ENCODE results near the gene MGA. TPM values are rescaled to one million over a fixed set of nuclear protein-coding genes. Genes with fewer than 3 reads are reported as not detected.
A peak's percentile ranks its signal among the peaks of the same experiment; 100 is the strongest.

Gene MGA
- total RNA-seq, 1 donor from 2014 or later = 32.6 TPM

- Histone ChIP-seq H2AFZ (ENCODE audit: low read depth, low read length) (no peak overlapping the region), H3K79me2 (ENCODE audit: insufficient read depth, low read length) (no peaks in the 10 kb centered on the region), H3K4me3 (ENCODE audit: insufficient read depth, low read depth, low read length) (no peak overlapping the region), H3K4me1 (ENCODE audit: insufficient read depth, low read length) (peaks cover 9% of the 10 kb centered on the region), H3K4me2 (ENCODE audit: low read length) (no peak overlapping the region), H3K9me3 (ENCODE audit: insufficient read depth, low read depth, low read length) (peaks cover 3% of the 10 kb centered on the region), H3K27me3 (ENCODE audit: insufficient read depth, low read length) (no peaks in the 10 kb centered on the region), H3K27ac (ENCODE audit: low read depth, low read length) (no peak overlapping the region), H3K36me3 (ENCODE audit: insufficient read depth, low read length) (no peaks in the 10 kb centered on the region), H4K20me1 (ENCODE audit: insufficient read depth, low read length) (peaks cover 2% of the 10 kb centered on the region), H3K9ac (ENCODE audit: low read length) (no peak overlapping the region)
- DNase-seq (ENCODE audit: low read depth) (no peak), FAIRE-seq (no peak)
- no peak for TF ChIP-seq EZH2 (IDR thresholded peaks at IDR 0.05; ENCODE audit: insufficient read depth, low read length)
- no peak for TF ChIP-seq CTCF (IDR thresholded peaks at IDR 0.05; ENCODE audit: insufficient read depth, low read depth, low read length)
- Mint-ChIP-seq H3K27me3 (ENCODE audit: low read depth, unreplicated experiment) (no peaks in the 10 kb centered on the region), H3K4me3 (ENCODE audit: unreplicated experiment) (no peak overlapping the region), H3K36me3 (ENCODE audit: low read depth, unreplicated experiment) (peaks cover 3% of the 10 kb centered on the region), H3K9me3 (ENCODE audit: unreplicated experiment) (peaks cover 9% of the 10 kb centered on the region), H3K4me1 (ENCODE audit: low read depth, unreplicated experiment) (peaks cover 4% of the 10 kb centered on the region), H3K27ac (ENCODE audit: unreplicated experiment) (no peak overlapping the region)
Observed at GRCh38 chr15:41653760-41654159, 6.4 kb upstream of the MGA start.

GRCh38 chr15:41655716-41656115, 4.5 kb upstream of the MGA start:
- Histone ChIP-seq H3K27me3 (ENCODE audit: insufficient read depth, low read length) (no peaks in the 10 kb centered on the region), H2AFZ (ENCODE audit: low read depth, low read length) (no peak overlapping the region), H3K79me2 (ENCODE audit: insufficient read depth, low read length) (peaks cover under 1% of the 10 kb centered on the region), H3K4me3 (ENCODE audit: insufficient read depth, low read depth, low read length) (no peak overlapping the region), H3K36me3 (ENCODE audit: insufficient read depth, low read length) (no peaks in the 10 kb centered on the region), H4K20me1 (ENCODE audit: insufficient read depth, low read length) (no peaks in the 10 kb centered on the region), H3K4me1 (ENCODE audit: insufficient read depth, low read length) (peaks cover 17% of the 10 kb centered on the region), H3K9ac (ENCODE audit: low read length) (peak overlapping the region; percentile 40), H3K9me3 (ENCODE audit: insufficient read depth, low read depth, low read length) (peaks cover 2% of the 10 kb centered on the region), H3K27ac (ENCODE audit: low read depth, low read length) (peak overlapping the region; percentile 66), H3K4me2 (ENCODE audit: low read length) (peak overlapping the region; percentile 73)
- Mint-ChIP-seq H3K27me3 (ENCODE audit: low read depth, unreplicated experiment) (no peaks in the 10 kb centered on the region), H3K9me3 (ENCODE audit: unreplicated experiment) (peaks cover 6% of the 10 kb centered on the region), H3K4me1 (ENCODE audit: low read depth, unreplicated experiment) (peaks cover 4% of the 10 kb centered on the region), H3K4me3 (ENCODE audit: unreplicated experiment) (no peak overlapping the region), H3K36me3 (ENCODE audit: low read depth, unreplicated experiment) (peaks cover 3% of the 10 kb centered on the region), H3K27ac (ENCODE audit: unreplicated experiment) (no peak overlapping the region)
- FAIRE-seq (peak; percentile 60), DNase-seq (ENCODE audit: low read depth) (peak; percentile 91)
- TF ChIP-seq EZH2 (IDR thresholded peaks at IDR 0.05; ENCODE audit: insufficient read depth, low read length) (no peak), CTCF (IDR thresholded peaks at IDR 0.05; ENCODE audit: insufficient read depth, low read depth, low read length) (no peak)

GRCh38 chr15:41656188-41656587, 4.0 kb upstream of the MGA start:
- Histone ChIP-seq H2AFZ (ENCODE audit: low read depth, low read length) (no peak overlapping the region), H3K9ac (ENCODE audit: low read length) (peak overlapping the region; percentile 40), H3K27ac (ENCODE audit: low read depth, low read length) (peak overlapping the region; percentile 66), H3K79me2 (ENCODE audit: insufficient read depth, low read length) (peaks cover 5% of the 10 kb centered on the region), H3K36me3 (ENCODE audit: insufficient read depth, low read length) (no peaks in the 10 kb centered on the region), H3K4me2 (ENCODE audit: low read length) (peak overlapping the region; percentile 73), H3K4me1 (ENCODE audit: insufficient read depth, low read length) (peaks cover 21% of the 10 kb centered on the region), H3K4me3 (ENCODE audit: insufficient read depth, low read depth, low read length) (no peak overlapping the region), H3K9me3 (ENCODE audit: insufficient read depth, low read depth, low read length) (no peaks in the 10 kb centered on the region), H3K27me3 (ENCODE audit: insufficient read depth, low read length) (no peaks in the 10 kb centered on the region), H4K20me1 (ENCODE audit: insufficient read depth, low read length) (no peaks in the 10 kb centered on the region)
- Mint-ChIP-seq H3K27me3 (ENCODE audit: low read depth, unreplicated experiment) (no peaks in the 10 kb centered on the region), H3K4me3 (ENCODE audit: unreplicated experiment) (no peak overlapping the region), H3K27ac (ENCODE audit: unreplicated experiment) (no peak overlapping the region), H3K4me1 (ENCODE audit: low read depth, unreplicated experiment) (peaks cover 4% of the 10 kb centered on the region), H3K36me3 (ENCODE audit: low read depth, unreplicated experiment) (peaks cover 3% of the 10 kb centered on the region), H3K9me3 (ENCODE audit: unreplicated experiment) (peaks cover 2% of the 10 kb centered on the region)
- DNase-seq (ENCODE audit: low read depth) = peak; percentile 57
- no peak for FAIRE-seq
- no peak for TF ChIP-seq EZH2 (IDR thresholded peaks at IDR 0.05; ENCODE audit: insufficient read depth, low read length)
- no peak for TF ChIP-seq CTCF (IDR thresholded peaks at IDR 0.05; ENCODE audit: insufficient read depth, low read depth, low read length)

Measured in astrocyte (in vitro differentiated cells and primary cell).